HepG2 (cell line): ENCODE results near the gene PSMD12. TPM values are rescaled to one million over a fixed set of nuclear protein-coding genes. Genes with fewer than 3 reads are reported as not detected.

Experiments
- KDM6A ChIP-seq: IDR thresholded peaks from 2 replicates; pipeline ENCODE4 v1.6.1; 2016; ENCODE audit warnings: low read depth
- KLF15 ChIP-seq: sonication (generic); formaldehyde crosslinking; IDR thresholded peaks from 2 replicates; pipeline ENCODE4 v1.8.1; 2023; ENCODE audit warnings: borderline replicate concordance, mild to moderate bottlenecking, inconsistent platforms, missing genetic modification reagents, mixed read lengths
- RAD21 ChIP-seq: fragments of 450-650 bp; formaldehyde crosslinking; IDR thresholded peaks from 2 replicates; pipeline ENCODE4 v1.5.0; 2020; ENCODE audit warnings: mild to moderate bottlenecking
- ZBTB7A ChIP-seq: sonication (generic); formaldehyde crosslinking; IDR thresholded peaks from 2 replicates; pipeline ENCODE4 v1.8.0; 2022; ENCODE audit warnings: mild to moderate bottlenecking, missing genetic modification reagents
- ZNF766 ChIP-seq: sonication (generic); formaldehyde crosslinking; IDR thresholded peaks from 2 replicates; pipeline ENCODE4 v1.5.0; 2020; ENCODE audit warnings: missing genetic modification reagents, borderline replicate concordance
- polyA plus RNA-seq, 8 experiments: library from polyadenylated mRNA; depleted of rRNA in 3 of 8; stranded (reverse) in 7 of 8; unstranded in 1 of 8; fragments of >200 nt; fragmentation: Illumina TruSeq in 4 of 8; extraction: Trizol in 4 of 8; gene quantifications; 2 replicates each; pipeline versions ENCODE4 v1.2.1 to v1.2.3, GENCODE V29; 2011 to 2016; ENCODE audit warnings: low read depth in 4 of 8, missing spikeins in 1 of 8, mixed read lengths in 1 of 8; ENCODE audit not compliant: insufficient read depth in 1 of 8
- total RNA-seq, 5 experiments: library from RNA; depleted of rRNA; stranded (reverse); fragments of >200 nt; fragmentation: Illumina TruSeq; extraction: Trizol; gene quantifications; 2 replicates each; pipeline ENCODE4 v1.2.3, GENCODE V29; 2016; ENCODE audit warnings: low read depth in 1 of 5
- TF ChIP-seq, protein P1 (sequence below): sonication (generic); formaldehyde crosslinking; IDR thresholded peaks from 2 replicates; pipeline ENCODE4 v1.9.0; 2021; ENCODE audit warnings: mild to moderate bottlenecking, missing genetic modification reagents
- TF ChIP-seq, protein P2 (sequence below): sonication (generic); formaldehyde crosslinking; IDR thresholded peaks from 2 replicates; pipeline ENCODE4 v1.4.0; 2020; ENCODE audit warnings: missing genetic modification reagents, borderline replicate concordance
- TF ChIP-seq, protein P3 (sequence below): sonication (generic); formaldehyde crosslinking; IDR thresholded peaks from 2 replicates; pipeline ENCODE4 v1.4.0; 2020; ENCODE audit warnings: mild to moderate bottlenecking, missing genetic modification reagents
- TF ChIP-seq, protein P4 (sequence below): sonication (generic); formaldehyde crosslinking; IDR thresholded peaks from 2 replicates; pipeline ENCODE4 v1.4.0; 2020; ENCODE audit warnings: missing genetic modification reagents, borderline replicate concordance
- TF ChIP-seq, protein P5 (sequence below): sonication (generic); formaldehyde crosslinking; IDR thresholded peaks from 2 replicates; pipeline ENCODE4 v1.9.0; 2021; ENCODE audit warnings: missing genetic modification reagents, mild to moderate bottlenecking, borderline replicate concordance
- TF ChIP-seq, protein P6 (sequence below): IDR thresholded peaks from 2 replicates; pipeline ENCODE4 v1.6.1; 2016; ENCODE audit warnings: mild to moderate bottlenecking

PSMD12 gene
- total and polyA plus RNA-seq, 2 of the 13 experiments (the other 11 are each of a cell fraction or from before 2014, with no cell fraction given): 27.4 to 71.7 TPM

DNA sequence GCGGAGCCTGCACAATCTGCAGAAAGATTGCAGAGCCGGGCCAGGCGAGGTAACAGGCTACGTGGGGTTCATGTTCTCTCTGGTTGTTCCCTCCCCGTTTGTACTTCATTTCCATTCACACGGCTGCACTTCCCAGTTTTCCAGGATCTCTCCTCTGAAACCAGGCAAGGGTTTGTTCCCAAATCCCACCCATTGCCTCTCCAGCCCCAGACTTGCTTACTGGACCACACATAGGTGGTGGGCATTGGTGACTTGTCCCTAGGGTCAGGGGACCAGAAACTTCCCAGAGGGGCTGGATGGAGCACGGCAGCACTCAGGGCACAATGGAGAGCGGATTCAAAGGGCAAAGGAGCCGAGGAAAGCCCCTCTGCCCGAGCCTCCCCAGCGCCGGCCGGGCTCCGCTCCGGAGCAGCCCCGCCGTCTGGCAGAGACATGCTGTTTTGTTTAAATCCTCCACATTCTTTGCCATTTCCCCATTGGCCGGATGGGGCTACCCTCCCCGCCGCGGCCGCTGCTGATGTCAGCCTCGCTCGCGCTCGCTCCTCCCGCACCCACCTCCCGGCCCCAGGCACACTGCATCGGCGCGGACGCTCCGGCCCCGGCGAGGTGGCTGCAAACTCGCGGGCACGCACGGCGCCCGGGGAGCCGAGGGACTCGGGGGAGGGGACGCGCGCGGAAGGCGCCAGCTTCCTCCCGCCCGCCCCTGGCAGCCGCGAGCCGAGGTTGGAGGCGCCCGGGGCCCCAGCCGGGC, 10.5 kb upstream of the PSMD12 start, which contains the start of gene PITPNC1 (continued):
- TF ChIP-seq, protein P1, sequence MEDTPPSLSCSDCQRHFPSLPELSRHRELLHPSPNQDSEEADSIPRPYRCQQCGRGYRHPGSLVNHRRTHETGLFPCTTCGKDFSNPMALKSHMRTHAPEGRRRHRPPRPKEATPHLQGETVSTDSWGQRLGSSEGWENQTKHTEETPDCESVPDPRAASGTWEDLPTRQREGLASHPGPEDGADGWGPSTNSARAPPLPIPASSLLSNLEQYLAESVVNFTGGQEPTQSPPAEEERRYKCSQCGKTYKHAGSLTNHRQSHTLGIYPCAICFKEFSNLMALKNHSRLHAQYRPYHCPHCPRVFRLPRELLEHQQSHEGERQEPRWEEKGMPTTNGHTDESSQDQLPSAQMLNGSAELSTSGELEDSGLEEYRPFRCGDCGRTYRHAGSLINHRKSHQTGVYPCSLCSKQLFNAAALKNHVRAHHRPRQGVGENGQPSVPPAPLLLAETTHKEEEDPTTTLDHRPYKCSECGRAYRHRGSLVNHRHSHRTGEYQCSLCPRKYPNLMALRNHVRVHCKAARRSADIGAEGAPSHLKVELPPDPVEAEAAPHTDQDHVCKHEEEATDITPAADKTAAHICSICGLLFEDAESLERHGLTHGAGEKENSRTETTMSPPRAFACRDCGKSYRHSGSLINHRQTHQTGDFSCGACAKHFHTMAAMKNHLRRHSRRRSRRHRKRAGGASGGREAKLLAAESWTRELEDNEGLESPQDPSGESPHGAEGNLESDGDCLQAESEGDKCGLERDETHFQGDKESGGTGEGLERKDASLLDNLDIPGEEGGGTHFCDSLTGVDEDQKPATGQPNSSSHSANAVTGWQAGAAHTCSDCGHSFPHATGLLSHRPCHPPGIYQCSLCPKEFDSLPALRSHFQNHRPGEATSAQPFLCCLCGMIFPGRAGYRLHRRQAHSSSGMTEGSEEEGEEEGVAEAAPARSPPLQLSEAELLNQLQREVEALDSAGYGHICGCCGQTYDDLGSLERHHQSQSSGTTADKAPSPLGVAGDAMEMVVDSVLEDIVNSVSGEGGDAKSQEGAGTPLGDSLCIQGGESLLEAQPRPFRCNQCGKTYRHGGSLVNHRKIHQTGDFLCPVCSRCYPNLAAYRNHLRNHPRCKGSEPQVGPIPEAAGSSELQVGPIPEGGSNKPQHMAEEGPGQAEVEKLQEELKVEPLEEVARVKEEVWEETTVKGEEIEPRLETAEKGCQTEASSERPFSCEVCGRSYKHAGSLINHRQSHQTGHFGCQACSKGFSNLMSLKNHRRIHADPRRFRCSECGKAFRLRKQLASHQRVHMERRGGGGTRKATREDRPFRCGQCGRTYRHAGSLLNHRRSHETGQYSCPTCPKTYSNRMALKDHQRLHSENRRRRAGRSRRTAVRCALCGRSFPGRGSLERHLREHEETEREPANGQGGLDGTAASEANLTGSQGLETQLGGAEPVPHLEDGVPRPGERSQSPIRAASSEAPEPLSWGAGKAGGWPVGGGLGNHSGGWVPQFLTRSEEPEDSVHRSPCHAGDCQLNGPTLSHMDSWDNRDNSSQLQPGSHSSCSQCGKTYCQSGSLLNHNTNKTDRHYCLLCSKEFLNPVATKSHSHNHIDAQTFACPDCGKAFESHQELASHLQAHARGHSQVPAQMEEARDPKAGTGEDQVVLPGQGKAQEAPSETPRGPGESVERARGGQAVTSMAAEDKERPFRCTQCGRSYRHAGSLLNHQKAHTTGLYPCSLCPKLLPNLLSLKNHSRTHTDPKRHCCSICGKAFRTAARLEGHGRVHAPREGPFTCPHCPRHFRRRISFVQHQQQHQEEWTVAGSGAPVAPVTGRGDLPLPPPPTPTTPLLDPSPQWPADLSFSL (CRISPR knock-in tag): no peak
- no peak for TF ChIP-seq ZNF766
- TF ChIP-seq ZBTB7A: peak; percentile 63; the same call in 1 of the 2 replicates
- TF ChIP-seq, protein P2, sequence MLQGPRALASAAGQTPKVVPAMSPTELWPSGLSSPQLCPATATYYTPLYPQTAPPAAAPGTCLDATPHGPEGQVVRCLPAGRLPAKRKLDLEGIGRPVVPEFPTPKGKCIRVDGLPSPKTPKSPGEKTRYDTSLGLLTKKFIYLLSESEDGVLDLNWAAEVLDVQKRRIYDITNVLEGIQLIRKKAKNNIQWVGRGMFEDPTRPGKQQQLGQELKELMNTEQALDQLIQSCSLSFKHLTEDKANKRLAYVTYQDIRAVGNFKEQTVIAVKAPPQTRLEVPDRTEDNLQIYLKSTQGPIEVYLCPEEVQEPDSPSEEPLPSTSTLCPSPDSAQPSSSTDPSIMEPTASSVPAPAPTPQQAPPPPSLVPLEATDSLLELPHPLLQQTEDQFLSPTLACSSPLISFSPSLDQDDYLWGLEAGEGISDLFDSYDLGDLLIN (CRISPR knock-in tag): no peak
- TF ChIP-seq KDM6A (CRISPR knock-in tag): no peak
- TF ChIP-seq KLF15 (CRISPR knock-in tag): no peak
- TF ChIP-seq, protein P3, sequence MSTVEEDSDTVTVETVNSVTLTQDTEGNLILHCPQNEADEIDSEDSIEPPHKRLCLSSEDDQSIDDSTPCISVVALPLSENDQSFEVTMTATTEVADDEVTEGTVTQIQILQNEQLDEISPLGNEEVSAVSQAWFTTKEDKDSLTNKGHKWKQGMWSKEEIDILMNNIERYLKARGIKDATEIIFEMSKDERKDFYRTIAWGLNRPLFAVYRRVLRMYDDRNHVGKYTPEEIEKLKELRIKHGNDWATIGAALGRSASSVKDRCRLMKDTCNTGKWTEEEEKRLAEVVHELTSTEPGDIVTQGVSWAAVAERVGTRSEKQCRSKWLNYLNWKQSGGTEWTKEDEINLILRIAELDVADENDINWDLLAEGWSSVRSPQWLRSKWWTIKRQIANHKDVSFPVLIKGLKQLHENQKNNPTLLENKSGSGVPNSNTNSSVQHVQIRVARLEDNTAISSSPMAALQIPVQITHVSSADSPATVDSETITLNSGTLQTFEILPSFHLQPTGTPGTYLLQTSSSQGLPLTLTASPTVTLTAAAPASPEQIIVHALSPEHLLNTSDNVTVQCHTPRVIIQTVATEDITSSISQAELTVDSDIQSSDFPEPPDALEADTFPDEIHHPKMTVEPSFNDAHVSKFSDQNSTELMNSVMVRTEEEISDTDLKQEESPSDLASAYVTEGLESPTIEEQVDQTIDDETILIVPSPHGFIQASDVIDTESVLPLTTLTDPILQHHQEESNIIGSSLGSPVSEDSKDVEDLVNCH (CRISPR knock-in tag): no peak
- TF ChIP-seq, protein P4, sequence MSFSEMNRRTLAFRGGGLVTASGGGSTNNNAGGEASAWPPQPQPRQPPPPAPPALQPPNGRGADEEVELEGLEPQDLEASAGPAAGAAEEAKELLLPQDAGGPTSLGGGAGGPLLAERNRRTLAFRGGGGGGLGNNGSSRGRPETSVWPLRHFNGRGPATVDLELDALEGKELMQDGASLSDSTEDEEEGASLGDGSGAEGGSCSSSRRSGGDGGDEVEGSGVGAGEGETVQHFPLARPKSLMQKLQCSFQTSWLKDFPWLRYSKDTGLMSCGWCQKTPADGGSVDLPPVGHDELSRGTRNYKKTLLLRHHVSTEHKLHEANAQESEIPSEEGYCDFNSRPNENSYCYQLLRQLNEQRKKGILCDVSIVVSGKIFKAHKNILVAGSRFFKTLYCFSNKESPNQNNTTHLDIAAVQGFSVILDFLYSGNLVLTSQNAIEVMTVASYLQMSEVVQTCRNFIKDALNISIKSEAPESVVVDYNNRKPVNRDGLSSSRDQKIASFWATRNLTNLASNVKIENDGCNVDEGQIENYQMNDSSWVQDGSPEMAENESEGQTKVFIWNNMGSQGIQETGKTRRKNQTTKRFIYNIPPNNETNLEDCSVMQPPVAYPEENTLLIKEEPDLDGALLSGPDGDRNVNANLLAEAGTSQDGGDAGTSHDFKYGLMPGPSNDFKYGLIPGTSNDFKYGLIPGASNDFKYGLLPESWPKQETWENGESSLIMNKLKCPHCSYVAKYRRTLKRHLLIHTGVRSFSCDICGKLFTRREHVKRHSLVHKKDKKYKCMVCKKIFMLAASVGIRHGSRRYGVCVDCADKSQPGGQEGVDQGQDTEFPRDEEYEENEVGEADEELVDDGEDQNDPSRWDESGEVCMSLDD (CRISPR knock-in tag): no peak
- TF ChIP-seq, protein P5, sequence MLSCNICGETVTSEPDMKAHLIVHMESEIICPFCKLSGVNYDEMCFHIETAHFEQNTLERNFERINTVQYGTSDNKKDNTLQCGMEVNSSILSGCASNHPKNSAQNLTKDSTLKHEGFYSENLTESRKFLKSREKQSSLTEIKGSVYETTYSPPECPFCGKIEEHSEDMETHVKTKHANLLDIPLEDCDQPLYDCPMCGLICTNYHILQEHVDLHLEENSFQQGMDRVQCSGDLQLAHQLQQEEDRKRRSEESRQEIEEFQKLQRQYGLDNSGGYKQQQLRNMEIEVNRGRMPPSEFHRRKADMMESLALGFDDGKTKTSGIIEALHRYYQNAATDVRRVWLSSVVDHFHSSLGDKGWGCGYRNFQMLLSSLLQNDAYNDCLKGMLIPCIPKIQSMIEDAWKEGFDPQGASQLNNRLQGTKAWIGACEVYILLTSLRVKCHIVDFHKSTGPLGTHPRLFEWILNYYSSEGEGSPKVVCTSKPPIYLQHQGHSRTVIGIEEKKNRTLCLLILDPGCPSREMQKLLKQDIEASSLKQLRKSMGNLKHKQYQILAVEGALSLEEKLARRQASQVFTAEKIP (CRISPR knock-in tag): no peak
- TF ChIP-seq, protein P6, sequence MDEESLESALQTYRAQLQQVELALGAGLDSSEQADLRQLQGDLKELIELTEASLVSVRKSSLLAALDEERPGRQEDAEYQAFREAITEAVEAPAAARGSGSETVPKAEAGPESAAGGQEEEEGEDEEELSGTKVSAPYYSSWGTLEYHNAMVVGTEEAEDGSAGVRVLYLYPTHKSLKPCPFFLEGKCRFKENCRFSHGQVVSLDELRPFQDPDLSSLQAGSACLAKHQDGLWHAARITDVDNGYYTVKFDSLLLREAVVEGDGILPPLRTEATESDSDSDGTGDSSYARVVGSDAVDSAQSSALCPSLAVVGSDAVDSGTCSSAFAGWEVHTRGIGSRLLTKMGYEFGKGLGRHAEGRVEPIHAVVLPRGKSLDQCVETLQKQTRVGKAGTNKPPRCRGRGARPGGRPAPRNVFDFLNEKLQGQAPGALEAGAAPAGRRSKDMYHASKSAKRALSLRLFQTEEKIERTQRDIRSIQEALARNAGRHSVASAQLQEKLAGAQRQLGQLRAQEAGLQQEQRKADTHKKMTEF (CRISPR knock-in tag): no peak
- TF ChIP-seq RAD21 (CRISPR knock-in tag): no peak
